ENCODE data around the gene FSIP1.
A peak's percentile ranks its signal among the peaks of the same experiment; 100 is the strongest.

FSIP1 gene

GRCh38 chr15:39581793-39582285 is 200.8 kb downstream of the FSIP1 start:
- TF ChIP-seq CTCF (IDR thresholded peaks at IDR 0.05; ENCODE audit: low read depth, low read length, missing control alignments) = peak; percentile 71
- Histone ChIP-seq H3K27me3 (replicated peaks) (no peaks in the 10 kb centered on the region), H3K4me3 (ENCODE audit: low read depth, low read length) (peak overlapping the region; percentile 78), H3K36me3 (replicated peaks) (peaks cover 45% of the 10 kb centered on the region), H3K27ac (peak overlapping the region; percentile 92)
- no peak for DNase-seq
- in situ Hi-C loops (cut with HindIII; ENCODE audit: low pct_ligation_motif_present, low sequenced_read_pairs) = no loop called here

GRCh38 chr15:39581242-39581792 is 201.3 kb downstream of the FSIP1 start:
- DNase-seq = no peak
- peaks cover 40% of the 10 kb centered on the region for H3K36me3 ChIP-seq (replicated peaks)
- H3K4me3 ChIP-seq (ENCODE audit: low read depth, low read length) = peak overlapping the region; percentile 78
- H3K27ac ChIP-seq = peak overlapping the region; percentile 92
- in situ Hi-C loops (cut with HindIII; ENCODE audit: low pct_ligation_motif_present, low sequenced_read_pairs) = no loop called here
- no peak for TF ChIP-seq CTCF (IDR thresholded peaks at IDR 0.05; ENCODE audit: low read depth, low read length, missing control alignments)
- H3K27me3 ChIP-seq (replicated peaks) = no peaks in the 10 kb centered on the region

- peak; percentile 94 for DNase-seq
- in situ Hi-C loops (cut with HindIII; ENCODE audit: low pct_ligation_motif_present, low sequenced_read_pairs) = no loop called here
- Histone ChIP-seq H3K4me3 (ENCODE audit: low read depth, low read length) (peak within 1 kb of the TSS; percentile 78), H3K27ac (peak within 1 kb of the TSS; percentile 92), H3K27me3 (replicated peaks) (no peaks in the 10 kb centered on the region), H3K36me3 (replicated peaks) (peaks cover 34% of the 10 kb centered on the region)
- TF ChIP-seq CTCF (IDR thresholded peaks at IDR 0.05; ENCODE audit: low read depth, low read length, missing control alignments) = peak; percentile 29
These were observed 202.0 kb downstream of the FSIP1 start, which contains the start of gene THBS1 for GRCh38 chr15:39580485-39581241. THBS1 (plus strand) TSS chr15:39581079; CDS start chr15:39581858, 779 bp downstream.

GRCh38 chr15:39580117-39580484 is 202.5 kb downstream of the FSIP1 start:
- peak; percentile 93 for DNase-seq
- H3K36me3 ChIP-seq (replicated peaks) = peaks cover 28% of the 10 kb centered on the region
- H3K27ac ChIP-seq = peak overlapping the region; percentile 92
- in situ Hi-C loops (cut with HindIII; ENCODE audit: low pct_ligation_motif_present, low sequenced_read_pairs) = no loop called here
- TF ChIP-seq CTCF (IDR thresholded peaks at IDR 0.05; ENCODE audit: low read depth, low read length, missing control alignments) = peak; percentile 84
- no peaks in the 10 kb centered on the region for H3K27me3 ChIP-seq (replicated peaks)
- H3K4me3 ChIP-seq (ENCODE audit: low read depth, low read length) = peak overlapping the region; percentile 78

GRCh38 chr15:39579487-39580116 is 203.0 kb downstream of the FSIP1 start:
- Histone ChIP-seq H3K4me3 (ENCODE audit: low read depth, low read length) (peak overlapping the region; percentile 63), H3K36me3 (replicated peaks) (peaks cover 23% of the 10 kb centered on the region), H3K27me3 (replicated peaks) (no peaks in the 10 kb centered on the region), H3K27ac (peak overlapping the region; percentile 92)
- in situ Hi-C loops (cut with HindIII; ENCODE audit: low pct_ligation_motif_present, low sequenced_read_pairs) = no loop called here
- peak; percentile 90 for DNase-seq
- no peak for TF ChIP-seq CTCF (IDR thresholded peaks at IDR 0.05; ENCODE audit: low read depth, low read length, missing control alignments)

Measured in brain microvascular endothelial cell (primary cell).